Measurements from ENCODE around the gene MRPL2. TPM values are rescaled to one million over a fixed set of nuclear protein-coding genes. Genes with fewer than 3 reads are reported as not detected.

The MRPL2 gene
- polyA plus RNA-seq, 1 experiment = 19.3 TPM

DNA sequence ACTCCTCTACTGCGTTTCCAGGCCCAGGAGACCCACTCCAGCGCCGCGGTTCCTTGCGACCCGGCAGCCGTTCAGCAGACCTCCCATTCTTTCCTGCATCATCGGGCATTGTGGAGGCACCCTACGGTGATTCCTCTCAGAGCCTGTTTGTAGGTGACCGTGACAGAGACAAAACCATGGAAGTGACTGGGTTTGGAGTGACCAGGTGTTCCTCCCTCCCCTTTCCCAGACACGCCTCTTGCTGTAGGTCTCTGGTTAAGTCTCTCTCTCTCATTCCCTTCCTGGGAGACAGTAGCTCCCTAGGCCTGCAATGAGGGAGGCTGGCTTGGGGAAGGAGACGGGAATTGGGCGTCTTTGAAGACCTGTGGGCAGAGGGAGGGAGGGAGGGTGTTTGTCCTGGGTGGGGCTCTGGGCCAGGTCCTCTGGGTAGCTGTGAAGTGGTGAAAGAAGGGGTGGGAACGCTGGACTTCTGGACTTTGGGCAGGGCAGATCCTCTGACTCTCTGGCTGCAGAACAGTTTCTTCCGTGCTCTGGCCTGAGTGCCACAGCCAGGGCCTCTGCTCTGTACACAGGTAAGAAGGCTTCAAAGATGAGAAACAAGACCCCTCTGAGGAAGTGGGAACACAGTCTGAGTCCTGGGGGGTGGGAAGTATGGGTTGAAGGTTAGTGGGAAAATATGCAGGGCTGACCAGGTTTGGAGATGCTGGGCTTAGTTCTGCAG is 960 bp upstream of the MRPL2 start:
- TF ChIP-seq, protein P1, sequence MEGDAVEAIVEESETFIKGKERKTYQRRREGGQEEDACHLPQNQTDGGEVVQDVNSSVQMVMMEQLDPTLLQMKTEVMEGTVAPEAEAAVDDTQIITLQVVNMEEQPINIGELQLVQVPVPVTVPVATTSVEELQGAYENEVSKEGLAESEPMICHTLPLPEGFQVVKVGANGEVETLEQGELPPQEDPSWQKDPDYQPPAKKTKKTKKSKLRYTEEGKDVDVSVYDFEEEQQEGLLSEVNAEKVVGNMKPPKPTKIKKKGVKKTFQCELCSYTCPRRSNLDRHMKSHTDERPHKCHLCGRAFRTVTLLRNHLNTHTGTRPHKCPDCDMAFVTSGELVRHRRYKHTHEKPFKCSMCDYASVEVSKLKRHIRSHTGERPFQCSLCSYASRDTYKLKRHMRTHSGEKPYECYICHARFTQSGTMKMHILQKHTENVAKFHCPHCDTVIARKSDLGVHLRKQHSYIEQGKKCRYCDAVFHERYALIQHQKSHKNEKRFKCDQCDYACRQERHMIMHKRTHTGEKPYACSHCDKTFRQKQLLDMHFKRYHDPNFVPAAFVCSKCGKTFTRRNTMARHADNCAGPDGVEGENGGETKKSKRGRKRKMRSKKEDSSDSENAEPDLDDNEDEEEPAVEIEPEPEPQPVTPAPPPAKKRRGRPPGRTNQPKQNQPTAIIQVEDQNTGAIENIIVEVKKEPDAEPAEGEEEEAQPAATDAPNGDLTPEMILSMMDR (IDR thresholded peaks at IDR 0.05; ENCODE audit: low read depth, low read length) = 0 out of 2 replicates have a peak, but pooled peaks have one; percentile 1
- peak overlapping the region; percentile 89 for H3K4me3 ChIP-seq (ENCODE audit: low read depth, low read length)
- H3K27ac ChIP-seq (ENCODE audit: low read depth, low read length) = peak overlapping the region; percentile 57
- no peaks in the 10 kb centered on the region for H3K27me3 ChIP-seq (ENCODE audit: control insufficient read depth, insufficient read depth, low read length)
- no peak for DNase-seq (ENCODE audit: low read depth, low spot score)
- H3K9me3 ChIP-seq (ENCODE audit: control insufficient read depth, insufficient read depth, low read length) = no peaks in the 10 kb centered on the region; the same call in 1 of the 2 replicates
- CTCF ChIA-PET = interaction anchor here (0.6 to 1.4 kb wide), 5 partner anchors 9 to 110 kb away, joined by 3 to 8 read pairs (median 4); no protein-coding TSS in a partner anchor
- POLR2A ChIA-PET = interaction anchor here (1.3 to 2.4 kb wide), 3 partner anchors 16 to 84 kb away, joined by 3 to 21 read pairs (median 6); partner anchors contain the start of genes PPP2R5D and PTK7

GRCh38 chr6:43058531-43058930 is 703 bp downstream of the MRPL2 start:
- no peak overlapping the region for H3K27ac ChIP-seq (ENCODE audit: low read depth, low read length)
- no peak for DNase-seq (ENCODE audit: low read depth, low spot score)
- H3K9me3 ChIP-seq (ENCODE audit: control insufficient read depth, insufficient read depth, low read length) = no peaks in the 10 kb centered on the region; the same call in 1 of the 2 replicates
- peak overlapping the region; percentile 100 for H3K4me3 ChIP-seq (ENCODE audit: low read depth, low read length)
- H3K27me3 ChIP-seq (ENCODE audit: control insufficient read depth, insufficient read depth, low read length) = no peaks in the 10 kb centered on the region
- CTCF ChIA-PET = interaction anchor here (0.8 to 1.4 kb wide), 2 partner anchors 70 to 156 kb away, joined by 4 read pairs; no protein-coding TSS in a partner anchor
- POLR2A ChIA-PET = interaction anchor here (0.7 to 2.4 kb wide), 2 partner anchors 17 to 153 kb away, joined by 3 to 21 read pairs; partner anchors contain the start of gene PTK7
- TF ChIP-seq, protein P1 (IDR thresholded peaks at IDR 0.05; ENCODE audit: low read depth, low read length) = no peak

- ChIA-PET CTCF (no interaction called here), POLR2A (interaction anchor here (0.6 to 1.4 kb wide), 2 partner anchors 88 to 313 kb away, joined by 3 read pairs; partner anchors contain the start of gene ZNF318)
- TF ChIP-seq, protein P1 (IDR thresholded peaks at IDR 0.05; ENCODE audit: low read depth, low read length) = no peak
- DNase-seq (ENCODE audit: low read depth, low spot score) = no peak
- no peaks in the 10 kb centered on the region for H3K27me3 ChIP-seq (ENCODE audit: control insufficient read depth, insufficient read depth, low read length)
- H3K9me3 ChIP-seq (ENCODE audit: control insufficient read depth, insufficient read depth, low read length) = peaks cover 4% of the 10 kb centered on the region; the same call in 1 of the 2 replicates
- H3K4me3 ChIP-seq (ENCODE audit: low read depth, low read length) = no peak overlapping the region
- no peak overlapping the region for H3K27ac ChIP-seq (ENCODE audit: low read depth, low read length)
Measured at GRCh38 chr6:43055966-43056365, 3.3 kb downstream of the MRPL2 start.

- Histone ChIP-seq H3K9me3 (ENCODE audit: control insufficient read depth, insufficient read depth, low read length) (peaks cover 4% of the 10 kb centered on the region; the same call in 1 of the 2 replicates), H3K27ac (ENCODE audit: low read depth, low read length) (peak overlapping the region; percentile 42), H3K4me3 (ENCODE audit: low read depth, low read length) (peak overlapping the region; percentile 89), H3K27me3 (ENCODE audit: control insufficient read depth, insufficient read depth, low read length) (no peaks in the 10 kb centered on the region)
- TF ChIP-seq, protein P1 (IDR thresholded peaks at IDR 0.05; ENCODE audit: low read depth, low read length) = no peak
- DNase-seq (ENCODE audit: low read depth, low spot score) = no peak
- ChIA-PET POLR2A (interaction anchor here (0.6 to 2.6 kb wide), 19 partner anchors 9 to 630 kb away, joined by 3 to 25 read pairs (median 4); partner anchors contain the start of genes CNPY3, CUL9, KLHDC3 and MEA1), CTCF (interaction anchor here (0.6 to 2.3 kb wide), 2 partner anchors 89 to 91 kb away, joined by 6 read pairs; no protein-coding TSS in a partner anchor)
Measured at GRCh38 chr6:43054206-43054943, 4.9 kb downstream of the MRPL2 start.
